Mesothelial cell of epicardium (in vitro differentiated cells): Measurements from ENCODE around the gene C10orf105. TPM values are rescaled to one million over a fixed set of nuclear protein-coding genes. Genes with fewer than 3 reads are reported as not detected.

ENCODE experiments used
- DNase-seq, 2 experiments: peaks; one replicate each; pipeline ENCODE4 v3.0.0; 2021; ENCODE audit warnings: low spot score in 2 of 2; ENCODE audit not compliant: unreplicated experiment in 2 of 2
- H3K27ac Mint-ChIP-seq: 2 replicates; pipeline ENCODE4 v1.8.0; 2021; ENCODE audit warnings: mixed read lengths
- H3K27me3 Mint-ChIP-seq: 2 replicates; pipeline ENCODE4 v1.8.0; 2021; ENCODE audit warnings: low read depth, mixed read lengths
- H3K36me3 Mint-ChIP-seq: 2 replicates; pipeline ENCODE4 v1.8.0; 2021; ENCODE audit warnings: mixed read lengths
- H3K4me1 Mint-ChIP-seq: 2 replicates; pipeline ENCODE4 v1.8.0; 2021; ENCODE audit warnings: mixed read lengths
- H3K4me3 Mint-ChIP-seq: 2 replicates; pipeline ENCODE4 v1.8.0; 2021; ENCODE audit warnings: mild to moderate bottlenecking, moderate library complexity, mixed read lengths
- H3K9me3 Mint-ChIP-seq: 2 replicates; pipeline ENCODE4 v1.8.0; 2021; ENCODE audit warnings: mixed read lengths
- CTCF ChIP-seq: fragments of 200-600 bp; sonication (generic); IDR thresholded peaks from one replicate; pipeline ENCODE4 v1.5.0; 2021; ENCODE audit warnings: antibody characterized with exemption; ENCODE audit not compliant: unreplicated experiment
- total RNA-seq: library from RNA; stranded (reverse); gene quantifications from 3 replicates; pipeline ENCODE4 v1.2.1, GENCODE V29; 2021

The C10orf105 gene
- total RNA-seq, 1 donor from 2014 or later: 0.25 TPM

- Mint-ChIP-seq H3K9me3 (peaks cover 4% of the 10 kb centered on the region), H3K36me3 (peaks cover 3% of the 10 kb centered on the region), H3K4me3 (no peak overlapping the region), H3K4me1 (peaks cover 15% of the 10 kb centered on the region), H3K27me3 (peaks cover 16% of the 10 kb centered on the region), H3K27ac (no peak overlapping the region)
- no peak for DNase-seq
- TF ChIP-seq CTCF: no peak
These were observed 35.0 kb downstream of the C10orf105 start for GRCh38 chr10:71684356-71685173.

- Mint-ChIP-seq H3K4me1 (peaks cover 15% of the 10 kb centered on the region), H3K4me3 (no peak overlapping the region), H3K36me3 (peaks cover 3% of the 10 kb centered on the region), H3K27ac (no peak overlapping the region), H3K27me3 (peaks cover 16% of the 10 kb centered on the region), H3K9me3 (peaks cover 4% of the 10 kb centered on the region)
- DNase-seq: no peak
- TF ChIP-seq CTCF: no peak
These were observed 36.3 kb downstream of the C10orf105 start for GRCh38 chr10:71683301-71683700.

GRCh38 chr10:71681977-71682376 is 37.6 kb downstream of the C10orf105 start:
- no peak for TF ChIP-seq CTCF
- H3K36me3 Mint-ChIP-seq: no peaks in the 10 kb centered on the region
- no peak overlapping the region for H3K27ac Mint-ChIP-seq
- no peaks in the 10 kb centered on the region for H3K9me3 Mint-ChIP-seq
- peaks cover 20% of the 10 kb centered on the region for H3K27me3 Mint-ChIP-seq
- no peak overlapping the region for H3K4me3 Mint-ChIP-seq
- H3K4me1 Mint-ChIP-seq: peaks cover 15% of the 10 kb centered on the region
- no peak for DNase-seq

- Mint-ChIP-seq H3K27ac (no peak overlapping the region), H3K36me3 (no peaks in the 10 kb centered on the region), H3K4me3 (no peak overlapping the region), H3K9me3 (no peaks in the 10 kb centered on the region), H3K27me3 (peaks cover 19% of the 10 kb centered on the region), H3K4me1 (no peaks in the 10 kb centered on the region)
- DNase-seq: no peak
- no peak for TF ChIP-seq CTCF
These were observed 40.2 kb downstream of the C10orf105 start for GRCh38 chr10:71679425-71679824.

GRCh38 chr10:71678057-71678805 is 41.3 kb downstream of the C10orf105 start:
- TF ChIP-seq CTCF: no peak
- Mint-ChIP-seq H3K4me1 (no peaks in the 10 kb centered on the region), H3K9me3 (no peaks in the 10 kb centered on the region), H3K4me3 (no peak overlapping the region), H3K27ac (no peak overlapping the region), H3K27me3 (peaks cover 22% of the 10 kb centered on the region), H3K36me3 (no peaks in the 10 kb centered on the region)
- no peak for DNase-seq
